ENCODE results near the gene EIPR1. TPM values are rescaled to one million over a fixed set of nuclear protein-coding genes. Genes with fewer than 3 reads are reported as not detected.

EIPR1 gene
- total RNA-seq, 1 donor from 2014 or later: 27.9 TPM

DNA sequence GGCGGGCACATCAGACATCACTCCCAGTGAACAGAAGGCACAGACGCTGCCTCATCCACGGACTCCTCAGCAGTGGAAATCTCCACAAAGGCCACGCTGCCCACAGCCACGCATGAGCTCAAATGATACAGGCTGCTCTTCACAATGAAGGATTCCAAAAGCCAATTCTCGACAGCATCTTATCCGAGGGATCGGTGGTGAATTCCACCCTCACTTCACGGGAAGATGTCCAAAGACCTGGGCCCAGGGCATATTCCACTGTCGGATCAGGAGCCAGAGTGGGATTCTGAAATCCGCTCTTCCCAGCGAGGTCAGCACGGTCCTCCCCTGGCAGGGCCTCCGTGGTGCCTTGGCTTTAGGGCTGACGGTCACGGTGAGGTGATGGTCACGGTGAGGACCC, 55.8 kb downstream of the EIPR1 start:
- H3K4me3 Mint-ChIP-seq: no peak overlapping the region
- H3K27ac Mint-ChIP-seq: no peak overlapping the region
- H3K27me3 Mint-ChIP-seq (ENCODE audit: low read depth): no peaks in the 10 kb centered on the region
- TF ChIP-seq, protein P1, sequence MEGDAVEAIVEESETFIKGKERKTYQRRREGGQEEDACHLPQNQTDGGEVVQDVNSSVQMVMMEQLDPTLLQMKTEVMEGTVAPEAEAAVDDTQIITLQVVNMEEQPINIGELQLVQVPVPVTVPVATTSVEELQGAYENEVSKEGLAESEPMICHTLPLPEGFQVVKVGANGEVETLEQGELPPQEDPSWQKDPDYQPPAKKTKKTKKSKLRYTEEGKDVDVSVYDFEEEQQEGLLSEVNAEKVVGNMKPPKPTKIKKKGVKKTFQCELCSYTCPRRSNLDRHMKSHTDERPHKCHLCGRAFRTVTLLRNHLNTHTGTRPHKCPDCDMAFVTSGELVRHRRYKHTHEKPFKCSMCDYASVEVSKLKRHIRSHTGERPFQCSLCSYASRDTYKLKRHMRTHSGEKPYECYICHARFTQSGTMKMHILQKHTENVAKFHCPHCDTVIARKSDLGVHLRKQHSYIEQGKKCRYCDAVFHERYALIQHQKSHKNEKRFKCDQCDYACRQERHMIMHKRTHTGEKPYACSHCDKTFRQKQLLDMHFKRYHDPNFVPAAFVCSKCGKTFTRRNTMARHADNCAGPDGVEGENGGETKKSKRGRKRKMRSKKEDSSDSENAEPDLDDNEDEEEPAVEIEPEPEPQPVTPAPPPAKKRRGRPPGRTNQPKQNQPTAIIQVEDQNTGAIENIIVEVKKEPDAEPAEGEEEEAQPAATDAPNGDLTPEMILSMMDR (IDR thresholded peaks at IDR 0.05; ENCODE audit: unreplicated experiment): no peak
- H3K9me3 Mint-ChIP-seq: no peaks in the 10 kb centered on the region
- no peaks in the 10 kb centered on the region for H3K4me1 Mint-ChIP-seq
- peaks cover 12% of the 10 kb centered on the region for H3K36me3 Mint-ChIP-seq
- DNase-seq (ENCODE audit: low spot score in 2 of 2, unreplicated experiment in 2 of 2): no peak

DNA sequence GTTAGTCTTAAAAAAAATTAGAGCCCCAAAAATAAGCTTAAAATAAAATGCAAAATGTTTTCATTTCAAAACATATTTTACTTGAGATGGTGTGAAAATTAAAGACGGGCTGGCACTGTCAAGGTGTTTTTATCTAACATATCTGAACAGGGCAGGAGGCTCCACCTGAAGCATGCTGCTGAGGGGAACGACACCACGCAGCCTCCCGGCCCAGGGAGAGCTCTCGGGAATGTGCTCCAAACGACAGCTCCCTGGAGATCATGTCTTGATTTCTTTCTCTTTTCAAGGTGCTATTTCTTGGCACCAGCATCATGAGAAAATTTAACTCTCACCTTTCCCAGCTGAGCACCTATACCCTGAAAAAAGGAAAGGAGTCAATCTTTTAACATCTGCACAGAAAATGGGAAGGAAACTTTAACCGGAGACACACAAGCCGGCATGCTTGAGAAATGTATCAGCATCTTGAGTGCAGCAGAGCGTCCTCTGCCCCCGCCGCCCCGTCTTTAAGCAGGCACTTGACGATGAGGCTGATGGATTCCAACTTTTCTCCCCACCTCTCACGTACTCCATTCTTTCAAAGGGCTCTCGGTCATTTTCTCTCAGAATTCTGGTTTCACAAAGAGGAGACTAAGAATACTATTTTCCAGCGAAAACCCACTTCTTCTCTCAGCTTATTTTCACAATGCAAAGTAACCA, 56.6 kb downstream of the EIPR1 start:
- no peaks in the 10 kb centered on the region for H3K4me1 Mint-ChIP-seq
- H3K9me3 Mint-ChIP-seq: no peaks in the 10 kb centered on the region
- TF ChIP-seq, protein P1 (IDR thresholded peaks at IDR 0.05; ENCODE audit: unreplicated experiment): no peak
- no peak overlapping the region for H3K27ac Mint-ChIP-seq
- no peak for DNase-seq (ENCODE audit: low spot score in 2 of 2, unreplicated experiment in 2 of 2)
- no peak overlapping the region for H3K4me3 Mint-ChIP-seq
- no peaks in the 10 kb centered on the region for H3K27me3 Mint-ChIP-seq (ENCODE audit: low read depth)
- peaks cover 12% of the 10 kb centered on the region for H3K36me3 Mint-ChIP-seq

DNA sequence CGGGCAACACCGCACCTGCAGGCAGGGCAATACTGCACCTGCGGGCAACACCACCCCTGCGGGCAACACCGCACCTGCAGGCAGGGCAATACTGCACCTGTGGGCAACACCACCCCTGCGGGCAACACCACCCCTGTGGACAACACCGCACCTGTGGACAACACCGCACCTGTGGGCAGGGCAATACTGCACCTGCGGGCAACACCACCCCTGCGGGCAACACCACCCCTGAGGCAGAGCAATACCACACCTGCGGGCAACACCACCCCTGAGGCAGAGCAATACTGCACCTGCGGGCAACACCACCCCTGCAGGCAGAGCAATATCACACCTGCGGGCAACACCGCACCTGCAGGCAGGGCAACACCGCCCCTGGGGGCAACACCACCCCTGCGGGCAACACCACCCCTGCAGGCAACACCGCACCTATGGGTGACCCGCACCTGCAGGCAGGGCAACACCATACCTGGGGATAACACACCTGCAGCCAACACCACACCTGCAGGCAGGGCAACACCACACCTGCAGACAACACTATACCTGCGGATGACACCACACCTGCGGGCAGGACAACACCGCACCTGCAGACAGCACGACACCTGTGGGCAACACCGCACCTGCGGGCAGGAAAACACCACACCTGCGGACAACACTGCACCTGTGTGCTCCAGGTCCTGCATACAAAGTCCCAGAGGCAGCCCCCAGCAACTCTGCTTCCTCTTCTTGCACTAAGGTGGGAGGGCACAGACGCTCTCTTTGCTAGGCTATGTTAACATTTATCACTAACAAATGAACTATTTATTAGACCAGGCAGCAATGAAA, 57.7 kb downstream of the EIPR1 start:
- Mint-ChIP-seq H3K4me1 (no peaks in the 10 kb centered on the region), H3K9me3 (no peaks in the 10 kb centered on the region), H3K27me3 (ENCODE audit: low read depth) (no peaks in the 10 kb centered on the region), H3K36me3 (peaks cover 12% of the 10 kb centered on the region), H3K27ac (no peak overlapping the region), H3K4me3 (no peak overlapping the region)
- no peak for DNase-seq (ENCODE audit: low spot score in 2 of 2, unreplicated experiment in 2 of 2)
- TF ChIP-seq, protein P1 (IDR thresholded peaks at IDR 0.05; ENCODE audit: unreplicated experiment): no peak

DNA sequence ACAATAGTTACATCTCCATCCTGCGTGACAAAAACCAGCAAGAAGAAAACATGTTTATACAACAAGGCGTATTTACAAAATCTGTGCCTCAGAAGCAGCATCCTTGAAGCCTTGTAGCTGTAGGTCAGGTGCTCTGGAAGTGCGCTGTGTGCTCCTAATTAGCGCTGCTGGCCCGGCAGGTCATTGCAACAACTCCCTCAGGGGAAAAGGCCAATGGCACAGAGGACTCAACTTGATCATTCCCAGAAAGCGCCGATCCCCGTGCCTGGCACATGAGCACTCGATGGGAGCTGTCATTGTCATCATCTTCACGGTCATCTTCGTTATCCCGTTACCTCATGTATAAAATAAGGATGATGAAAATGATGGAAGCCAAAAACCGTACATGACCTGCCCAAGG, 58.5 kb downstream of the EIPR1 start:
- Mint-ChIP-seq H3K4me1 (no peaks in the 10 kb centered on the region), H3K36me3 (peaks cover 12% of the 10 kb centered on the region), H3K9me3 (no peaks in the 10 kb centered on the region), H3K27ac (no peak overlapping the region), H3K4me3 (no peak overlapping the region), H3K27me3 (ENCODE audit: low read depth) (no peaks in the 10 kb centered on the region)
- TF ChIP-seq, protein P1 (IDR thresholded peaks at IDR 0.05; ENCODE audit: unreplicated experiment): no peak
- no peak for DNase-seq (ENCODE audit: low spot score in 2 of 2, unreplicated experiment in 2 of 2)

DNA sequence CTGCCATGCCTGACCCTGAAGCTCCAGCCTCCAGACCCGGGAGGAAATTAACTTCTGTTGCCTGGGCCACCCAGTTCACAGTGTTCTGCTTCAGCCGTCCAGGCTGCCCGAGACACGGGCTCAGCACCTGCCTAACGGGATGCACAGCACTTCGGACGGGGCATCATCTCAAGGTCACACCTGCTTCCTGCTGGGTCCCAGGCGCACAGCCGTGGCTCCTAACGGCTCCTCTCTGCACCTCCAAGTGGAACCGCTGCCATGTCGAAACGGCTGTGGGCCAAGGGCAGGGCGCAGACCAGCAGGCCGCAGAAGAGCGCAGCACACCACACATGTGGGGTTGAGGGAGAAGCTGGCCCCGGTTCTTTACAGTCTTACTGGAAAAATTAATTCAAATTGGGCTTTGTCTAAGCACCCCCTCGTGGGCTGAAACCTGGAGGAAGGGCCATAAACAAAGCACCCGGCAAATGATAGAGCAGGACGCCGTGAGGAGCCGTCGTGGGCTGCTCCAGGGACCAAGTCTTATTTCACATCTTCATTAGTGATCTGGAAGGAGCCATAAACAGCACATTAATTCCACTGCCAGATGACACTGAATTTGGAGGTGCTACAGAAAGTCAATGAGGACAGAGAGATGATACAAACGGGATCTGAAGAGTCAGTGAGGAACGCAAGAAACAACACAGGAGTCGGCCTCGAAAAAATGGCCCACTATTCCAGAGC, 59.6 kb downstream of the EIPR1 start:
- H3K4me3 Mint-ChIP-seq: no peak overlapping the region
- no peaks in the 10 kb centered on the region for H3K9me3 Mint-ChIP-seq
- no peaks in the 10 kb centered on the region for H3K27me3 Mint-ChIP-seq (ENCODE audit: low read depth)
- TF ChIP-seq, protein P1 (IDR thresholded peaks at IDR 0.05; ENCODE audit: unreplicated experiment): no peak
- H3K36me3 Mint-ChIP-seq: peaks cover 10% of the 10 kb centered on the region
- no peak for DNase-seq (ENCODE audit: low spot score in 2 of 2, unreplicated experiment in 2 of 2)
- no peak overlapping the region for H3K27ac Mint-ChIP-seq
- no peaks in the 10 kb centered on the region for H3K4me1 Mint-ChIP-seq

Data from mesothelial cell of epicardium (in vitro differentiated cells).